Tibial nerve (tissue), 4 donors: ENCODE results near the gene SYTL5.

Experiments used
- CTCF ChIP-seq, 5 experiments: fragments of 200-600 bp in 3 of 5; fragments of 450-650 bp in 2 of 5; sonication (generic) in 3 of 5; IDR thresholded peaks; one replicate each; pipeline ENCODE4 v1.5.1; 2016 to 2019; ENCODE audit warnings: antibody characterized with exemption in 5 of 5, mild to moderate bottlenecking in 3 of 5, moderate library complexity in 2 of 5
- EP300 ChIP-seq, 2 donors: sonication (generic); formaldehyde crosslinking; IDR thresholded peaks; one replicate each; pipeline ENCODE4 v1.6.1; 2017; ENCODE audit warnings: antibody characterized with exemption in 2 of 2, mild to moderate bottlenecking in 1 of 2
- POLR2A ChIP-seq, 2 donors: fragments of 450-650 bp; IDR thresholded peaks; one replicate each; pipeline ENCODE4 v1.6.1; 2017; ENCODE audit warnings: antibody characterized with exemption in 2 of 2, mild to moderate bottlenecking in 2 of 2, moderate library complexity in 2 of 2

- no peak for TF ChIP-seq POLR2A (IDR thresholded peaks at IDR 0.05)
- TF ChIP-seq CTCF (IDR thresholded peaks at IDR 0.05): no peak
- no peak for TF ChIP-seq EP300 (IDR thresholded peaks at IDR 0.05)
These were observed 148.5 kb downstream of the SYTL5 start for GRCh38 chrX:38154818-38155217.
